Measurements from ENCODE around the gene ROR2. TPM values are rescaled to one million over a fixed set of nuclear protein-coding genes. Genes with fewer than 3 reads are reported as not detected.
A peak's percentile ranks its signal among the peaks of the same experiment; 100 is the strongest.
"Not testable (repeated sequence)": the region's sequence is repeated elsewhere in the genome, so short reads cannot be mapped to it uniquely, and the experiment has no call there.

The ROR2 gene
- total RNA-seq, 4 donors from 2014 or later, result 35.6 to 67.6 (median 50.6) TPM

- intact Hi-C loops (cut with DNase I; ENCODE audit: low total_unique reads), result no loop called here
- TF ChIP-seq, protein P1, sequence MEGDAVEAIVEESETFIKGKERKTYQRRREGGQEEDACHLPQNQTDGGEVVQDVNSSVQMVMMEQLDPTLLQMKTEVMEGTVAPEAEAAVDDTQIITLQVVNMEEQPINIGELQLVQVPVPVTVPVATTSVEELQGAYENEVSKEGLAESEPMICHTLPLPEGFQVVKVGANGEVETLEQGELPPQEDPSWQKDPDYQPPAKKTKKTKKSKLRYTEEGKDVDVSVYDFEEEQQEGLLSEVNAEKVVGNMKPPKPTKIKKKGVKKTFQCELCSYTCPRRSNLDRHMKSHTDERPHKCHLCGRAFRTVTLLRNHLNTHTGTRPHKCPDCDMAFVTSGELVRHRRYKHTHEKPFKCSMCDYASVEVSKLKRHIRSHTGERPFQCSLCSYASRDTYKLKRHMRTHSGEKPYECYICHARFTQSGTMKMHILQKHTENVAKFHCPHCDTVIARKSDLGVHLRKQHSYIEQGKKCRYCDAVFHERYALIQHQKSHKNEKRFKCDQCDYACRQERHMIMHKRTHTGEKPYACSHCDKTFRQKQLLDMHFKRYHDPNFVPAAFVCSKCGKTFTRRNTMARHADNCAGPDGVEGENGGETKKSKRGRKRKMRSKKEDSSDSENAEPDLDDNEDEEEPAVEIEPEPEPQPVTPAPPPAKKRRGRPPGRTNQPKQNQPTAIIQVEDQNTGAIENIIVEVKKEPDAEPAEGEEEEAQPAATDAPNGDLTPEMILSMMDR (IDR thresholded peaks at IDR 0.05), result no peak
- TF ChIP-seq POLR2A (IDR thresholded peaks at IDR 0.05), result no peak
- no peaks in the 10 kb centered on the region for H3K9me3 ChIP-seq
- H3K36me3 ChIP-seq, result no peaks in the 10 kb centered on the region
- no peak overlapping the region for H3K27ac ChIP-seq
- H3K27me3 ChIP-seq, result no peaks in the 10 kb centered on the region
- no peak for DNase-seq
- no peak overlapping the region for H3K4me3 ChIP-seq
- no peaks in the 10 kb centered on the region for H3K4me1 ChIP-seq
Observed at GRCh38 chr9:91530829-91531228, 419.2 kb downstream of the ROR2 start.

- Histone ChIP-seq H3K4me1 (no peaks in the 10 kb centered on the region), H3K4me3 (no peak overlapping the region), H3K27ac (peak overlapping the region; percentile 28 to 37), H3K9me3 (no peaks in the 10 kb centered on the region), H3K36me3 (no peaks in the 10 kb centered on the region), H3K27me3 (no peaks in the 10 kb centered on the region)
- intact Hi-C loops (cut with DNase I; ENCODE audit: low total_unique reads), result no loop called here
- TF ChIP-seq, protein P1 (IDR thresholded peaks at IDR 0.05), result no peak
- TF ChIP-seq POLR2A (IDR thresholded peaks at IDR 0.05), result no peak
- no peak for DNase-seq
Observed at GRCh38 chr9:91522481-91522880, 427.5 kb downstream of the ROR2 start.

GRCh38 chr9:91519520-91520277, 430.3 kb downstream of the ROR2 start:
- no peaks in the 10 kb centered on the region for H3K27me3 ChIP-seq
- intact Hi-C loops (cut with DNase I; ENCODE audit: low total_unique reads), result no loop called here
- H3K4me1 ChIP-seq, result no peaks in the 10 kb centered on the region
- peak overlapping the region; percentile 77 to 80 for H3K27ac ChIP-seq
- no peaks in the 10 kb centered on the region for H3K36me3 ChIP-seq
- DNase-seq, result no peak
- TF ChIP-seq, protein P1 (IDR thresholded peaks at IDR 0.05), result no peak
- no peak for TF ChIP-seq POLR2A (IDR thresholded peaks at IDR 0.05)
- H3K4me3 ChIP-seq, result no peak overlapping the region
- no peaks in the 10 kb centered on the region for H3K9me3 ChIP-seq

GRCh38 chr9:91518462-91518861, 431.6 kb downstream of the ROR2 start:
- peak overlapping the region; percentile 77 to 80 for H3K27ac ChIP-seq
- no peak overlapping the region for H3K4me3 ChIP-seq
- no peaks in the 10 kb centered on the region for H3K36me3 ChIP-seq
- no peaks in the 10 kb centered on the region for H3K9me3 ChIP-seq
- H3K4me1 ChIP-seq, result no peaks in the 10 kb centered on the region
- no peaks in the 10 kb centered on the region for H3K27me3 ChIP-seq
- no peak for TF ChIP-seq POLR2A (IDR thresholded peaks at IDR 0.05)
- TF ChIP-seq, protein P1 (IDR thresholded peaks at IDR 0.05), result no peak
- DNase-seq, result no peak
- intact Hi-C loops (cut with DNase I; ENCODE audit: low total_unique reads), result no loop called here

DNA sequence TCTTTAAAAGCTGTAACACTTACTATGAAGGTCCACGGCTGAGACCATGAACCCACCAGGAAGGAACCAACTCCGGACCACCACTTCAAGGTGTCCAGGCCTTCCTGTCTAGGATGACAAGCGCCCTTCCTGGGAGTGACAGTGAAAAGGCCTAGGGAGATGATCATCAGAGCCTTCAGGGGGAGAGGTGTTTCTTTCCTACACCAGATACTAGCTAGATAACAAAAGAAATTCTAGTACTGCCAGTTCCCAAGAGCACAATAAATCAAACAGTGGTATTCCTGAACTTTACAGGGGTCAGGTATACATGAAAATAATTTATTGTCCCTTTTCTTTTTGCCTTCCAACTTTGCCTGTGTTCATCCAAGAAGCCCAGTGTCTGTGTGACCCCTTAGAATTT, 432.2 kb downstream of the ROR2 start:
- H3K27me3 ChIP-seq, result no peaks in the 10 kb centered on the region
- no peak for DNase-seq
- no peaks in the 10 kb centered on the region for H3K4me1 ChIP-seq
- no peak overlapping the region for H3K4me3 ChIP-seq
- intact Hi-C loops (cut with DNase I; ENCODE audit: low total_unique reads), result no loop called here
- TF ChIP-seq, protein P1 (IDR thresholded peaks at IDR 0.05), result no peak
- no peak for TF ChIP-seq POLR2A (IDR thresholded peaks at IDR 0.05)
- no peaks in the 10 kb centered on the region for H3K9me3 ChIP-seq
- H3K27ac ChIP-seq, result peak overlapping the region; percentile 77 to 80
- no peaks in the 10 kb centered on the region for H3K36me3 ChIP-seq

DNA sequence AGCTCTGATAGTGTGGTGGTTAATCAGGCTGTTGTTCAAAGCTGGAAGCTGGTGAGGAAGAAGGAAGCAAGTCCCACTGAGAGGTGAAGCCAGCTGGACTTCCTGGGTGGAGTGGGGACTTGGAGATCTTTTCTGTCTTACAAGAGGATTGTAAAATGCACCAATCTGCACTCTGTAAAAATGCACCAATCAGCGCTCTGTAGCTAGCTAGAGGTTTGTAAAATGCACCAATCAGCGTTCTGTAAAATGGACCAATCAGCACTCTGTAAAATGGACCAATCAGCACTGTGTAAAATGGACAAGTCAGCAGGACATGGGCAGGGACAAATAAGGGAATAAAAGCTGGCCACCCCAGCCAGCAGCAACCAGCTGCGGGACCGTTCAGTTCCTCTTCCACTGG, 432.7 kb downstream of the ROR2 start:
- intact Hi-C loops (cut with DNase I; ENCODE audit: low total_unique reads), result not testable (repeated sequence)

More for the DNA sequence above, 432.7 kb downstream of the ROR2 start:
- not testable (repeated sequence) for H3K36me3 ChIP-seq, H3K27me3 ChIP-seq, DNase-seq, H3K4me3 ChIP-seq, H3K4me1 ChIP-seq, H3K9me3 ChIP-seq
- H3K27ac ChIP-seq, result peak overlapping the region; percentile 77 to 80

Measured in uterus (tissue), 4 donors.